HepG2 (cell line): ENCODE results near the gene JADE3. TPM values are rescaled to one million over a fixed set of nuclear protein-coding genes. Genes with fewer than 3 reads are reported as not detected.

Experiments
- HMG20B ChIP-seq: conservative IDR thresholded peaks from 2 replicates; pipeline ENCODE4 v1.6.1; 2016; ENCODE audit warnings: missing genetic modification reagents, missing compliant biosample characterization
- JUNB ChIP-seq: sonication (generic); formaldehyde crosslinking; IDR thresholded peaks from 2 replicates; pipeline ENCODE4 v1.8.0; 2022; ENCODE audit warnings: missing genetic modification reagents, mild to moderate bottlenecking, borderline replicate concordance
- MED1 ChIP-seq: sonication (generic); formaldehyde crosslinking; IDR thresholded peaks from 2 replicates; pipeline ENCODE4 v1.4.0; 2020; ENCODE audit warnings: missing genetic modification reagents
- NFIC ChIP-seq: IDR thresholded peaks from 2 replicates; pipeline ENCODE4 v1.6.1; 2012; ENCODE audit warnings: mild to moderate bottlenecking, low read length, inconsistent platforms
- NFRKB ChIP-seq: fragments of 450-650 bp; IDR thresholded peaks from 2 replicates; pipeline ENCODE4 v1.6.1; 2017
- PAX8 ChIP-seq: sonication (generic); formaldehyde crosslinking; IDR thresholded peaks from 2 replicates; pipeline ENCODE4 v1.8.0; 2022; ENCODE audit warnings: mild to moderate bottlenecking, missing genetic modification reagents, borderline replicate concordance
- PCBP2 ChIP-seq: fragments of 200-400 bp; formaldehyde crosslinking; optimal IDR thresholded peaks from 2 replicates; pipeline ENCODE3; 2018; ENCODE audit warnings: low read length, low read depth; ENCODE audit not compliant: poor library complexity, severe bottlenecking
- RARA ChIP-seq: IDR thresholded peaks from 2 replicates; pipeline ENCODE4 v1.6.1; 2016; ENCODE audit warnings: missing genetic modification reagents, missing compliant biosample characterization
- SETDB1 ChIP-seq: sonication (generic); formaldehyde crosslinking; IDR thresholded peaks from 2 replicates; pipeline ENCODE4 v1.5.1; 2020; ENCODE audit warnings: missing genetic modification reagents, mild to moderate bottlenecking, borderline replicate concordance
- SKIL ChIP-seq: sonication (generic); formaldehyde crosslinking; IDR thresholded peaks from 2 replicates; pipeline ENCODE4 v1.8.0; 2022; ENCODE audit warnings: missing genetic modification reagents, mild to moderate bottlenecking, moderate library complexity, borderline replicate concordance
- ZFP82 ChIP-seq: sonication (generic); formaldehyde crosslinking; IDR thresholded peaks from 2 replicates; pipeline ENCODE4 v1.5.1; 2020; ENCODE audit warnings: mild to moderate bottlenecking, missing genetic modification reagents, borderline replicate concordance
- ZNF225 ChIP-seq: sonication (generic); formaldehyde crosslinking; IDR thresholded peaks from 2 replicates; pipeline ENCODE4 v1.4.0; 2020; ENCODE audit warnings: mild to moderate bottlenecking, missing genetic modification reagents
- ZNF329 ChIP-seq: sonication (generic); formaldehyde crosslinking; IDR thresholded peaks from 2 replicates; pipeline ENCODE4 v1.9.0; 2021; ENCODE audit warnings: low read depth, mild to moderate bottlenecking, missing genetic modification reagents
- ZNF549 ChIP-seq: sonication (generic); formaldehyde crosslinking; IDR thresholded peaks from 2 replicates; pipeline ENCODE4 v1.5.0; 2020; ENCODE audit warnings: missing genetic modification reagents
- ZNF550 ChIP-seq: sonication (generic); formaldehyde crosslinking; IDR thresholded peaks from 2 replicates; pipeline ENCODE4 v1.4.0; 2020; ENCODE audit warnings: mild to moderate bottlenecking, missing genetic modification reagents, borderline replicate concordance
- ZNF567 ChIP-seq: sonication (generic); formaldehyde crosslinking; IDR thresholded peaks from 2 replicates; pipeline ENCODE4 v1.8.1; 2023; ENCODE audit warnings: mild to moderate bottlenecking, missing genetic modification reagents, borderline replicate concordance
- ZNF572 ChIP-seq: sonication (generic); formaldehyde crosslinking; IDR thresholded peaks from 2 replicates; pipeline ENCODE4 v1.5.1; 2020; ENCODE audit warnings: mild to moderate bottlenecking, missing genetic modification reagents
- ZNF674 ChIP-seq: sonication (generic); formaldehyde crosslinking; IDR thresholded peaks from 2 replicates; pipeline ENCODE4 v1.5.0; 2020; ENCODE audit warnings: low read depth, mild to moderate bottlenecking, missing genetic modification reagents
- ZNF839 ChIP-seq: sonication (generic); formaldehyde crosslinking; IDR thresholded peaks from 2 replicates; pipeline ENCODE4 v1.4.0; 2020; ENCODE audit warnings: missing genetic modification reagents, mild to moderate bottlenecking, borderline replicate concordance
- polyA plus RNA-seq, 8 experiments: library from polyadenylated mRNA; depleted of rRNA in 3 of 8; stranded (reverse) in 7 of 8; unstranded in 1 of 8; fragments of >200 nt; fragmentation: Illumina TruSeq in 4 of 8; extraction: Trizol in 4 of 8; gene quantifications; 2 replicates each; pipeline versions ENCODE4 v1.2.1 to v1.2.3, GENCODE V29; 2011 to 2016; ENCODE audit warnings: low read depth in 4 of 8, missing spikeins in 1 of 8, mixed read lengths in 1 of 8; ENCODE audit not compliant: insufficient read depth in 1 of 8
- total RNA-seq, 5 experiments: library from RNA; depleted of rRNA; stranded (reverse); fragments of >200 nt; fragmentation: Illumina TruSeq; extraction: Trizol; gene quantifications; 2 replicates each; pipeline ENCODE4 v1.2.3, GENCODE V29; 2016; ENCODE audit warnings: low read depth in 1 of 5
- TF ChIP-seq, protein P1 (sequence below): IDR thresholded peaks from 2 replicates; pipeline ENCODE4 v1.6.1; 2016
- TF ChIP-seq, protein P2 (sequence below): fragments of 450-650 bp; IDR thresholded peaks from 2 replicates; pipeline ENCODE4 v1.6.1; 2017; ENCODE audit warnings: mild to moderate bottlenecking
- TF ChIP-seq, protein P3 (sequence below): sonication (generic); formaldehyde crosslinking; IDR thresholded peaks from 2 replicates; pipeline ENCODE4 v1.8.1; 2023; ENCODE audit warnings: mild to moderate bottlenecking, inconsistent platforms, moderate library complexity, missing genetic modification reagents, borderline replicate concordance

Gene JADE3
- total and polyA plus RNA-seq, 2 of the 13 experiments (the other 11 are each of a cell fraction or from before 2014, with no cell fraction given): 7.7 to 7.8 TPM

DNA sequence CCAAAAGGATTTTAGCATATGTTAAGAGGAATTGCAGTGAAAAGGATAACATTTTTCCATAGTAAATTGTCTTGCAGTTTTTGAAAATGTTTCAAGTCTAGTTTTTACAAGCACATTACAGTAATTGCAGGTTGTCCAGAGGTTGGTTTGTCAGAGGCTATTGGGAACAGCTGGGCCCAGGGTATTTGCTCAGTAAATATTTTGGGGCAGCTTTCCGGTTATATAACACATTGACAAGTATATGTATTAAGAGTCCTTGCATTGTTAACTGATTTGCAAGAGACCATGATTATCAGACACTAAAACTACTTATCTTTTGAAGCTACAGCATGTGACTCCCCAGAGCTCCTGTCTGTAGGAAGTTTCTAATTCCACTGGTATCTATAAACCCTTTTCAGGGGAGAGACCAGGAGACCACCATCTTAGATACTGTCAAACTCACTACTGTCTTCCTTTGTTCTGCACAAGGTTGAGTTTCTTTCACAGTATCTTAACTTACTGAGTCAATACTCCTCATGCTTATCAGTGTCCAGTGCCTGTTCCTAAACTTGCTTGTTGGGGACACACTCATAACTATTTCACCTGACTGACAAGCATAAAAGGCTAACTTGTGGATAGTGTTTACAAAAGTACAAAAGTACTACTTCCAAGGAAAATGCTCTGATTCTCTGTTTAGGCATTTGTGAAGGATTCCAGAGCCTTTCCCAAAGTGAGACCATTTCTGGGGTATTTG lies 147.1 kb downstream of the JADE3 start (continued):
- TF ChIP-seq ZNF549 (CRISPR knock-in tag) (no peak), NFIC (peak; percentile 18; the same call in 1 of the 2 replicates), RARA (peak; percentile 25; the same call in 1 of the 2 replicates), ZNF225 (CRISPR knock-in tag) (no peak), MED1 (CRISPR knock-in tag) (peak; percentile 36; the same call in 1 of the 2 replicates), JUNB (CRISPR knock-in tag) (no peak), ZFP82 (no peak), PCBP2 (no peak), ZNF839 (CRISPR knock-in tag) (no peak), NFRKB (no peak), ZNF567 (CRISPR knock-in tag) (no peak), ZNF550 (CRISPR knock-in tag) (no peak), SETDB1 (CRISPR knock-in tag) (no peak), ZNF572 (CRISPR knock-in tag) (no peak), SKIL (CRISPR knock-in tag) (no peak), HMG20B (CRISPR knock-in tag) (no peak), PAX8 (CRISPR knock-in tag) (no peak), ZNF674 (no peak), ZNF329 (CRISPR knock-in tag) (no peak)
- TF ChIP-seq, protein P1, sequence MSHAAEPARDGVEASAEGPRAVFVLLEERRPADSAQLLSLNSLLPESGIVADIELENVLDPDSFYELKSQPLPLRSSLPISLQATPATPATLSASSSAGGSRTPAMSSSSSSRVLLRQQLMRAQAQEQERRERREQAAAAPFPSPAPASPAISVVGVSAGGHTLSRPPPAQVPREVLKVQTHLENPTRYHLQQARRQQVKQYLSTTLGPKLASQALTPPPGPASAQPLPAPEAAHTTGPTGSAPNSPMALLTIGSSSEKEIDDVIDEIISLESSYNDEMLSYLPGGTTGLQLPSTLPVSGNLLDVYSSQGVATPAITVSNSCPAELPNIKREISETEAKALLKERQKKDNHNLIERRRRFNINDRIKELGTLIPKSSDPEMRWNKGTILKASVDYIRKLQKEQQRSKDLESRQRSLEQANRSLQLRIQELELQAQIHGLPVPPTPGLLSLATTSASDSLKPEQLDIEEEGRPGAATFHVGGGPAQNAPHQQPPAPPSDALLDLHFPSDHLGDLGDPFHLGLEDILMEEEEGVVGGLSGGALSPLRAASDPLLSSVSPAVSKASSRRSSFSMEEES (CRISPR knock-in tag): 0 out of 2 replicates have a peak, but pooled peaks have one; percentile 15
- TF ChIP-seq, protein P2, sequence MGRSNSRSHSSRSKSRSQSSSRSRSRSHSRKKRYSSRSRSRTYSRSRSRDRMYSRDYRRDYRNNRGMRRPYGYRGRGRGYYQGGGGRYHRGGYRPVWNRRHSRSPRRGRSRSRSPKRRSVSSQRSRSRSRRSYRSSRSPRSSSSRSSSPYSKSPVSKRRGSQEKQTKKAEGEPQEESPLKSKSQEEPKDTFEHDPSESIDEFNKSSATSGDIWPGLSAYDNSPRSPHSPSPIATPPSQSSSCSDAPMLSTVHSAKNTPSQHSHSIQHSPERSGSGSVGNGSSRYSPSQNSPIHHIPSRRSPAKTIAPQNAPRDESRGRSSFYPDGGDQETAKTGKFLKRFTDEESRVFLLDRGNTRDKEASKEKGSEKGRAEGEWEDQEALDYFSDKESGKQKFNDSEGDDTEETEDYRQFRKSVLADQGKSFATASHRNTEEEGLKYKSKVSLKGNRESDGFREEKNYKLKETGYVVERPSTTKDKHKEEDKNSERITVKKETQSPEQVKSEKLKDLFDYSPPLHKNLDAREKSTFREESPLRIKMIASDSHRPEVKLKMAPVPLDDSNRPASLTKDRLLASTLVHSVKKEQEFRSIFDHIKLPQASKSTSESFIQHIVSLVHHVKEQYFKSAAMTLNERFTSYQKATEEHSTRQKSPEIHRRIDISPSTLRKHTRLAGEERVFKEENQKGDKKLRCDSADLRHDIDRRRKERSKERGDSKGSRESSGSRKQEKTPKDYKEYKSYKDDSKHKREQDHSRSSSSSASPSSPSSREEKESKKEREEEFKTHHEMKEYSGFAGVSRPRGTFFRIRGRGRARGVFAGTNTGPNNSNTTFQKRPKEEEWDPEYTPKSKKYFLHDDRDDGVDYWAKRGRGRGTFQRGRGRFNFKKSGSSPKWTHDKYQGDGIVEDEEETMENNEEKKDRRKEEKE: no peak
- TF ChIP-seq, protein P3, sequence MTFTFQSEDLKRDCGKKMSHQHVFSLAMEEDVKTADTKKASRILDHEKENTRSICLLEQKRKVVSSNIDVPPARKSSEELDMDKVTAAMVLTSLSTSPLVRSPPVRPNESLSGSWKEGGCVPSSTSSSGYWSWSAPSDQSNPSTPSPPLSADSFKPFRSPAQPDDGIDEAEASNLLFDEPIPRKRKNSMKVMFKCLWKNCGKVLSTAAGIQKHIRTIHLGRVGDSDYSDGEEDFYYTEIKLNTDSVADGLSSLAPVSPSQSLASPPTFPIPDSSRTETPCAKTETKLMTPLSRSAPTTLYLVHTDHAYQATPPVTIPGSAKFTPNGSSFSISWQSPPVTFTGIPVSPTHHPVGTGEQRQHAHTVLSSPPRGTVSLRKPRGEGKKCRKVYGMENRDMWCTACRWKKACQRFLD: no peak
